ENCODE data around the gene KRT7.
"Not testable (repeated sequence)": the region's sequence is repeated elsewhere in the genome, so short reads cannot be mapped to it uniquely, and the experiment has no call there.

Gene KRT7

GRCh38 chr12:52290483-52291134, 57.6 kb downstream of the KRT7 start:
- DNase-seq (ENCODE audit: low read depth, low spot score); H3K27ac ChIP-seq: not testable (repeated sequence)

- no peak for DNase-seq (ENCODE audit: low read depth, low spot score)
- H3K27ac ChIP-seq = no peak within 1 kb of the TSS
Observed at GRCh38 chr12:52291267-52291935, 58.4 kb downstream of the KRT7 start, which contains the start of gene KRT81. TSS of gene KRT81 (minus strand) at chr12:52291534. CDS start at chr12:52291465, 69 bp downstream.

- no peak for DNase-seq (ENCODE audit: low read depth, low spot score)
- H3K27ac ChIP-seq = no peak overlapping the region
Observed at GRCh38 chr12:52293926-52294325, 60.9 kb downstream of the KRT7 start.

- H3K27ac ChIP-seq = no peak overlapping the region
- DNase-seq (ENCODE audit: low read depth, low spot score) = no peak
Observed at GRCh38 chr12:52294803-52295202, 61.8 kb downstream of the KRT7 start.

GRCh38 chr12:52295663-52296062, 62.6 kb downstream of the KRT7 start:
- no peak overlapping the region for H3K27ac ChIP-seq
- DNase-seq (ENCODE audit: low read depth, low spot score) = no peak

GRCh38 chr12:52296572-52297215, 63.7 kb downstream of the KRT7 start:
- no peak for DNase-seq (ENCODE audit: low read depth, low spot score)
- H3K27ac ChIP-seq = no peak overlapping the region
